HL-60/S4 treated with retinoic acid at 250 ng/mL for 4 days and 3 days (cell line): ENCODE data around the gene HDAC6.
"Not testable (repeated sequence)": the region's sequence is repeated elsewhere in the genome, so short reads cannot be mapped to it uniquely, and the experiment has no call there.

Experiments
- in situ Hi-C: fragments of 300-500 bp; cut with MboI; formaldehyde crosslinking; loops from 2 replicates; pipeline ENCODE4 v1.7.0; 2022; ENCODE audit warnings: low sequenced_read_pairs

The HDAC6 gene

GRCh38 chrX:48823053-48823452 is 21.2 kb downstream of the HDAC6 start:
- in situ Hi-C loops: no loop called here

DNA sequence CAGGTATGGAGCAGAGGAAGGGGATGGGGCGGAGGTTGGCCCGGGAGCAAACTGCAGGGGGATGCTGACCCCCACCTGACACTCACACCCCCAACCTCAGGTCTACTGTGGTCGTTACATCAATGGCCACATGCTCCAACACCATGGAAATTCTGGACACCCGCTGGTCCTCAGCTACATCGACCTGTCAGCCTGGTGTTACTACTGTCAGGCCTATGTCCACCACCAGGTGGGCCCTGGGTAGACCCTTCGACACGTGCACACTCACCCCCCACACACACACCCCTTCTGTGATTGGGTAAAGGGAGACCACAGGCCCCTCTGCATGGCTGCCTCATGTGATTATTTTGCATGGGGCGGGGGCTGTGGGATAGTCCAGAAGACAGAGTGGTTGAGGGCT is 22.2 kb downstream of the HDAC6 start:
- in situ Hi-C loops: no loop called here

DNA sequence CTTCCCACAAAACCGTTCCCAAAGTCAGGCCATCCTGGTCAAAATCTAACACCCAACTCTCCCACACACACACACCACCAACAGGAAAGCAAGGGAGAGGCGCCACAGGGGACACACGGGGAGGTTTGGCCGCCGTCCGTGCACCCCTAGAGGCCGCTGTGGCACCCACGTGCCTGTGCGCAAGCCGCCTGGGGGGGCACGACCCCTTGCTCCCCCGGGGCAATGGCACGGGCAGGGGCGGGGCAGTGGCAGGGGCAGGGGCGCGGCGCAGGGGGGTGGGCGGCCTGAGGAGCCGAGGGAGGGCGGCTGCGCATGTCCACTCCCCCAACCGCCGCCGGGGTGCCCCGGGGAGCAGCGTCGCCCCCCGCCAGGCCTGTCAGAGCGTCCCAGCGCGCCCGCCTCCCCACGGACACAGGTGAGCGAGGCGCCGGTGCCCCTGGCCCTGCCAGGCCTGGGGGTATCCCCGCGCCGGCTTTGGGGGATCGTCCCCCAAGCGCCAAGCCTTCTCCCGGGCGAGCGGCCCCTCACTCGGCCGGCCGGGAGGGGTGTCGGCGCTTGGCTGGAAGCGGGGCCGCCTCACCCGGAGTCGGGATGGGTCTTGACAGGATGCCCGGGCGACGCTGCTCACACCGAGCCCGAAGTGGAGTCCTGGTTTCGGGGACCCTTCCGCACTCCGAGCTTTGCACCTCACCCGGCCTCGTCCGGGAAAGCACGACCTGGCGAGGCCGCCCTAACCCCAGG is 24.4 kb downstream of the HDAC6 start, which contains the start of gene ERAS:
Gene ERAS, plus strand, starts transcription at position 379 of the 741 bp plus-strand sequence. CDS start 2,611 bp downstream, outside the sequence.
- in situ Hi-C loops: no loop called here

GRCh38 chrX:48826876-48827653 is 25.2 kb downstream of the HDAC6 start:
- in situ Hi-C loops: no loop called here

GRCh38 chrX:48827654-48827968 is 25.7 kb downstream of the HDAC6 start:
- in situ Hi-C loops: no loop called here

DNA sequence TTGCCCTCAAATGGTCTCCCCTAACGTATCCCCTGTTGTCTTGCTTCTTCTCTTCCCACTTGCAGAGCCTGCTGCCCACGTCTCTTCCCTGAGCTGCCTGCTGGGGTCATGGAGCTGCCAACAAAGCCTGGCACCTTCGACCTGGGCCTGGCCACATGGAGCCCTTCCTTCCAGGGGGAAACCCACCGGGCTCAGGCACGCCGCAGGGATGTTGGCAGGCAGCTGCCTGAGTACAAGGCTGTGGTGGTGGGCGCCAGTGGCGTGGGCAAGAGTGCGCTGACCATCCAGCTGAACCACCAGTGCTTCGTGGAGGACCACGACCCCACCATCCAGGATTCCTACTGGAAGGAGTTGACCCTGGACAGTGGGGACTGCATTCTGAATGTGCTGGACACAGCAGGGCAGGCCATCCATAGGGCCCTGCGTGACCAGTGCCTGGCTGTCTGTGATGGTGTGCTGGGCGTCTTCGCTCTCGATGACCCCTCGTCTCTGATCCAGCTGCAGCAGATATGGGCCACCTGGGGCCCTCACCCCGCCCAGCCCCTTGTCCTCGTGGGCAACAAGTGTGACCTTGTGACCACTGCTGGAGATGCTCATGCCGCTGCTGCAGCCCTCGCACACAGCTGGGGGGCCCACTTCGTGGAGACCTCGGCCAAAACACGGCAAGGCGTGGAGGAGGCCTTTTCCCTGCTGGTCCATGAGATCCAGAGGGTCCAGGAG is 27.3 kb downstream of the HDAC6 start:
- in situ Hi-C loops: no loop called here

DNA sequence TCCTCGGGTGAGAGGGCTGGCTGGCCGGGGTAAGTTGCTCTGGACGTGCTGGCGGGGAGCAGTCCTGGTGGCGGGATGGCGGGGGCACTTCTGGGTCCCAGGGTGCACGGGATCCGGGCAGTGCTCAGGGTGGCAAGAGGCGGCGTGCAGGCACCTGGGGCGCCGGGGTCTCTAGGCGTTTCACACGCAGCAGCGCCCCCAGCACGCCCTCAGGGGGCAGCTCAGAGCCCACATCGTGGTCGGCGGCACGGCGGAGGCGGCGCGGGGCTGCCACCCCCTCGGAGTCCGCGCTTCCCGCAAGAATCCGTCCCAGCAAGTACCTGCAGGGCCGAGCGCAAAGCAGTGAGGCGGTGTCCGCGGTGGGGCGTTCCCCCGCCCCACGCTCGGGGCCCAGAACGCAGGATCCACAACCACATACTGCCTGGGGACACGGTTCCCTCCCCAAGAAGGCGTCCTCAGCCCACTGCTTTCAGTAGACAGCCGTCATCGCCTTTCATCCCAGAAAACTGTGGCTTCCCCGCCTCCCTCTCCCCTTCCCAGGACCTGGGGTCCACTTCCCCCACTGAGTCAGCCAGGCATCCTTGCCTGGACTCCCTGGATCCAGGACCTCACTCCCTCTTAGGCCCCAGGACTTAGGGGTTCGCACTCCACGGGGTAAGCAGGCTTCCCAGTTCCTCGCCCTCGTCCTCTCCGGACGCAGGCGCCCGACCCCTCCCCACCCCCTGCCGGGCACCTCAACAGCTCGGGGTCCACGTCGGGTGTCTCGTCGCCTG is 29.5 kb downstream of the HDAC6 start:
- in situ Hi-C loops: no loop called here

DNA sequence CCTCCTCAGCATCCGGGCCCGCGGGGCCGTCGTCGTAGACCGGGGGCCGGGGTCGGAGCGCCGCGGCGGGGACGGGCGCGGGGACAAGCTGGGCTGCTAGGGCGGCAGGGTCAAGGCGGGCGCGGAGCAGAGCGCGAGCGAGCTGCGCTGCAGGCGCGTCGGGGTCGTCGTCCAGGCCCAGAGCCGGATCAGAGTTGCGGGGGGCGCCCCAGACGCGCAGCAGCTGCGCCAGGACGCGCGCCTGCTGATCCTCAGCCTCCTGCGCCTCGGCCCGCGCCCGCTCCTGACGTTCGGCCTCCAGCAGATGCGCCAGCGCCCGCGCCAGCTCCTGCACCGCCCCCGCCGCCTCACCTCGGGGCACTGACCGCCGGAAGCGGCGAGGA is 30.0 kb downstream of the HDAC6 start:
- in situ Hi-C loops: no loop called here

- in situ Hi-C loops: no loop called here
Observed at GRCh38 chrX:48833542-48834138, 31.8 kb downstream of the HDAC6 start.

- in situ Hi-C loops: no loop called here
Observed at GRCh38 chrX:48834383-48834709, 32.5 kb downstream of the HDAC6 start.

DNA sequence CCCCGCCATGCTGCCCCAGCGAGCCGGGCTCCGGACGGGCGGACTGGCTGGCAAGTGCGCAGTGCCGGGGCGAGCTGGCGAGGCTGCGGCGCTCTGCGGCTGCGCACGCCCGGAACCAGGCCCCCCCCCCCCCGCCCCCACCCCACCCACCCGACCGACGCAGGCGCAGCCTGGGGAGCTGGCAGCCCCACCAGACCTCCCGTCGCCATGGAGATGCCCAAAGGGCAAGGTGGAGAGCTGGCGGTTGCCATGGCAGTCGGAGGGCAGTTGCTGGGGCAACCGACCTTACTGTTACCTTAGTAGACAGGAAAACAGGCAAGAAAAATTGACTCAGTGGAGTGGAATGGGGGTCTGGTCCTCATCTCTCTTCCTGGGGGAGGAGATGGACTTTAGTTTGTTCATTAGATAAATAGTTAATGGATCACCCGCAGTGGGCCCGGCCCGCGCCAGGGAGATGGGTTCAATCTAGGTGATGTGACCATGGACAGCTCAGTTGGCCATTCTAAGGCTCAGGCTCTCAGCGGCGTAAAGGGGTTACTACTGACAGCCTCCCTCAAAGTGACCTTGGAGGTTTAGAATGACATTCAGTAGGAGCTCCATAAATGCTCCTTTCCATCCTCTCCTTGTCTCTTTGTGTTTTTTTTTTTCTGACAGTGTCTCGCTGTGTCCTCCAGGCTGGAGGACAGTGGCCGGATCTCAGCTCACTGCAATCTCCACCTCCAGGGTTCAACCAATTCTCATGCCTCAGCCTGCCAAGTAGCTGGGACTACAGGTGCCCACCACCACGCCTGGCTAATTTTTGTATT is 33.9 kb downstream of the HDAC6 start, which contains the start of gene PCSK1N:
Gene PCSK1N, minus strand, starts transcription at position 87 of the 806 bp plus-strand sequence. Its CDS starts 78 bp downstream, at position 9.
- in situ Hi-C loops: no loop called here

- in situ Hi-C loops: no loop called here
Observed at GRCh38 chrX:48839686-48840085, 37.8 kb downstream of the HDAC6 start.

GRCh38 chrX:48848847-48849246 is 47.0 kb downstream of the HDAC6 start:
- in situ Hi-C loops: no loop called here

DNA sequence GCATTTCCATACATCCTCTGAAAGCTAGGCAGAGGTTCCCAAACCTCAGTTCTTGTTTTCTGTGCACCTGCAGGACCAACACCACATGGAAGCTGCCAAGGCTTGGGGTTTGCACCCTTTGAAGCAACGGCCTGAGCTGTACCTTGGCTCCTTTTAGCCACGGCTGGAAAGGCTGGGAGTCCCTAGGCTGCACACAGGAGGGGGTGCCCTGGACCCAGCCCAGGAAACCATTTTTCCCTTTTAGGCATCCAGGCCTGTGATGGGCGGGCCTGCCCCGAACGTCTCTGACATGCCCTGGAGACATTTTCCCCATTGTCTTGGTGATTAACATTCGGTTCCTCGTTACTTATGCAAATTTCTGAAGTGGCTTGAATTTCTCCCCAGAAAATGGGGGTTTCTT is 51.0 kb downstream of the HDAC6 start:
- in situ Hi-C loops: no loop called here

DNA sequence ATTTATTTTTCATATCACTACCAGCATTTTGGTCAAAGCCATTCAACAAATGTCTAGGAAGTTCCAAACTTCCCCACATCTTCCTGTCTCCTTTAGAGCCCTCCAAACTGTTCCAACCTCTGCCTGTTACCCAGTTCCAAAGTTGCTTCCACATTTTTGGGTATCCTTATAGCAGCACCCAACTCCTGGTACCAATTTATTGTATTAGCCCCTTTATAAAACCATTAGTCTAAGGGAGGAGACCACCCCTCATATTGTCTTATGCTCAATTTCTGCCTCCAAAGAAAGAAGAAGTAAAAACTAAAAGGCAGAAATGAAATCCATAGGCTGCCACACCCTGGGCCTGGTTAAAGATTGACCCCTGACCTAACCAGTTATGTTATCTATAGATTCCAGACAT is 51.6 kb downstream of the HDAC6 start:
- in situ Hi-C loops: not testable (repeated sequence)

- in situ Hi-C loops: not testable (repeated sequence)
Observed at GRCh38 chrX:48854121-48854804, 52.4 kb downstream of the HDAC6 start.

DNA sequence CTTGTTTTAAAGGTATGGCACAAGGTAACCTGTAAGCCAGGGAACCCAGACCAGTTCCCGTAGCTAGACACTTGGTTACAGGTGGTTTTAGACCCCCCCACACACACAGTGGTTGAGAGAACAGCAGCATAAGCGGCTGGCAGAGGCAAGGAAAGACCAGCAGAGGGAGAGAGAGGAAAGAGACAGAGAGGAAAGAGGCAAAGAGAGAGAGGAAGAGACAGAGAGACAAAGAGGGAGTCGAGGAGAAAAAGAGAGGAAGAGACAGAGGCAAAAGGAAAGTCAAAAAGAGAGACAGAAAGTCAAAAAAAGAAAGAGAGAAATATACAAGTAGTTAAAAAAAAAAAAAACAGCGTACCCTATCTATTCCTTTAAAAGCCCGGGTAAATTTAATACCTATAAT is 53.0 kb downstream of the HDAC6 start:
- in situ Hi-C loops: no loop called here

GRCh38 chrX:48864210-48864609 is 62.3 kb downstream of the HDAC6 start:
- in situ Hi-C loops: no loop called here

- in situ Hi-C loops: not testable (repeated sequence)
Observed at GRCh38 chrX:48872017-48872416, 70.2 kb downstream of the HDAC6 start.
